OCI-LY3 (cell line): ENCODE measurements around the gene GRAP.

ENCODE experiments used
- H2AFZ ChIP-seq: fragments of 200-600, 300-600 bp; shearing (Covaris generic); 2 replicates; pipeline ENCODE4 v1.6.0; 2014; ENCODE audit warnings: antibody characterized with exemption, low read depth, low read length
- H3K27ac ChIP-seq: fragments of 200-600, 300-600 bp; sonication (generic); 2 replicates; pipeline ENCODE4 v1.5.1; 2014; ENCODE audit warnings: mild to moderate bottlenecking, low read length, moderate library complexity, mixed read lengths
- H3K27me3 ChIP-seq: fragments of 200-600, 300-600 bp; sonication (generic); 2 replicates; pipeline ENCODE4 v1.6.1; 2014; ENCODE audit warnings: low read depth, low read length, mixed read lengths
- H3K36me3 ChIP-seq: fragments of 200-600, 300-600 bp; sonication (generic); replicated peaks from 2 replicates; pipeline ENCODE3; 2014; ENCODE audit warnings: low read depth, low read length, mixed read lengths
- H3K4me1 ChIP-seq: fragments of 300-600, 200-600 bp; sonication (generic); 2 replicates; pipeline ENCODE4 v1.6.1; 2014; ENCODE audit warnings: low read length, mixed read lengths
- H3K4me2 ChIP-seq: fragments of 200-600, 300-600 bp; sonication (generic); 2 replicates; pipeline ENCODE4 v1.6.1; 2014; ENCODE audit warnings: low read length, mixed read lengths
- H3K4me3 ChIP-seq: fragments of 300-600, 200-600 bp; sonication (generic); 2 replicates; pipeline ENCODE4 v1.5.1; 2014; ENCODE audit warnings: antibody characterized with exemption, mild to moderate bottlenecking, low read length, moderate library complexity
- H3K79me2 ChIP-seq: fragments of 300-600, 200-600 bp; shearing (Covaris generic); 2 replicates; pipeline ENCODE4 v1.6.1; 2014; ENCODE audit warnings: mild to moderate bottlenecking, low read length, mixed read lengths
- H3K9ac ChIP-seq: fragments of 300-600, 200-600 bp; shearing (Covaris generic); 2 replicates; pipeline ENCODE4 v1.6.0; 2014; ENCODE audit warnings: mild to moderate bottlenecking, low read length, moderate library complexity
- H3K9me3 ChIP-seq: fragments of 200-600, 300-600 bp; shearing (Covaris generic); 2 replicates; pipeline ENCODE4 v1.6.1; 2014; ENCODE audit warnings: low read length, mixed read lengths; ENCODE audit not compliant: insufficient read depth
- H4K20me1 ChIP-seq: fragments of 200-600, 300-600 bp; sonication (generic); 2 replicates; pipeline ENCODE4 v1.6.1; 2016; ENCODE audit warnings: low read length, mixed read lengths; ENCODE audit not compliant: insufficient read depth
- EZH2phosphoT487 ChIP-seq: fragments of 200-600 bp; shearing (Covaris generic); IDR thresholded peaks from 2 replicates; pipeline ENCODE4 v1.6.1; 2018; ENCODE audit warnings: antibody characterized with exemption, mixed run types, low read depth
- TF ChIP-seq, protein P1 (sequence below): fragments of 200-600, 300-600 bp; sonication (generic); IDR thresholded peaks from 2 replicates; pipeline ENCODE4 v1.5.1; 2014; ENCODE audit warnings: antibody characterized with exemption, low read length, low read depth

GRAP gene

DNA sequence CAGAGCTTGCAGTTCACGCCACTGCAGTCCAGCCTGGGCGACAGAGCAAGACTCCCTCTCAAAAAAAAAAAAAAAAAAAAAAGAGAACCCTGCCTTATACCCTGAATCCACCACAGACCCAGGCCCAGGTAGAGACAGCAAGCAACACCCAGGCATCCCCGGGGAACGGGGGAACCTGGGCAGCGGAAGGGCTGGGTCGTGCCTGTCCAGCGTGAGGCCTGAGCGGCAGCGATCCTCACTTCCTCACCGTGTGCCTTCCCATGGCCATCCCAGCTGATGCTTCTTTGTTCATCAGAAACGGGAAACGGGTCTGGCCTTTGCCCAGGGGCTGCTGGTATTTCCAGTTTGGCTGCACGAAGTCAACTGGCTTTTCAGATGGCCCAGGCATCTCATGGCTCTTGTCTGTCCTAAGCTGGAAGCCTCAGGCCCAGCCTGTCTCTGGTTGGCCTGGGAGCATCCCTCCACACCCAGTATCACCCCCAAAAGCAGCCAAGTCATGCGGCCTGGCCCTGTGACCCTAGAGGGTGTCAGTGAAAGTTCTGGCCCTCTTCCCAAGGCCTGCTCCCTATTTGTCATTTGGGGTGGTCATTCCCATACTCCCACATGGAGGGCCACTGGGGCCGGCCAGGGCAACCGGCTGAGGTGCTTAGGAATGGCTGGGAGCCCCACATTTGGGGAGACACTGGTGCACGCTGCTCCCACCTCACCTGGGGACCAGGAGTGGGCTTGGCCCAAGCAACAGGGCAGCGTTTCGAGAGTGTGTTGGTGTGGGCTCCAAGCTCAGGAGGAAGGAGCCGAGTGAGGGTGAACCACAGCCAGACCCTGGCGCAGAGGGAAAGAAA, 62.3 kb downstream of the GRAP start:
- no peak overlapping the region for H3K9ac ChIP-seq
- H3K9me3 ChIP-seq, result no peaks in the 10 kb centered on the region
- no peak for TF ChIP-seq EZH2phosphoT487
- TF ChIP-seq, protein P1, sequence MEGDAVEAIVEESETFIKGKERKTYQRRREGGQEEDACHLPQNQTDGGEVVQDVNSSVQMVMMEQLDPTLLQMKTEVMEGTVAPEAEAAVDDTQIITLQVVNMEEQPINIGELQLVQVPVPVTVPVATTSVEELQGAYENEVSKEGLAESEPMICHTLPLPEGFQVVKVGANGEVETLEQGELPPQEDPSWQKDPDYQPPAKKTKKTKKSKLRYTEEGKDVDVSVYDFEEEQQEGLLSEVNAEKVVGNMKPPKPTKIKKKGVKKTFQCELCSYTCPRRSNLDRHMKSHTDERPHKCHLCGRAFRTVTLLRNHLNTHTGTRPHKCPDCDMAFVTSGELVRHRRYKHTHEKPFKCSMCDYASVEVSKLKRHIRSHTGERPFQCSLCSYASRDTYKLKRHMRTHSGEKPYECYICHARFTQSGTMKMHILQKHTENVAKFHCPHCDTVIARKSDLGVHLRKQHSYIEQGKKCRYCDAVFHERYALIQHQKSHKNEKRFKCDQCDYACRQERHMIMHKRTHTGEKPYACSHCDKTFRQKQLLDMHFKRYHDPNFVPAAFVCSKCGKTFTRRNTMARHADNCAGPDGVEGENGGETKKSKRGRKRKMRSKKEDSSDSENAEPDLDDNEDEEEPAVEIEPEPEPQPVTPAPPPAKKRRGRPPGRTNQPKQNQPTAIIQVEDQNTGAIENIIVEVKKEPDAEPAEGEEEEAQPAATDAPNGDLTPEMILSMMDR, result no peak

DNA sequence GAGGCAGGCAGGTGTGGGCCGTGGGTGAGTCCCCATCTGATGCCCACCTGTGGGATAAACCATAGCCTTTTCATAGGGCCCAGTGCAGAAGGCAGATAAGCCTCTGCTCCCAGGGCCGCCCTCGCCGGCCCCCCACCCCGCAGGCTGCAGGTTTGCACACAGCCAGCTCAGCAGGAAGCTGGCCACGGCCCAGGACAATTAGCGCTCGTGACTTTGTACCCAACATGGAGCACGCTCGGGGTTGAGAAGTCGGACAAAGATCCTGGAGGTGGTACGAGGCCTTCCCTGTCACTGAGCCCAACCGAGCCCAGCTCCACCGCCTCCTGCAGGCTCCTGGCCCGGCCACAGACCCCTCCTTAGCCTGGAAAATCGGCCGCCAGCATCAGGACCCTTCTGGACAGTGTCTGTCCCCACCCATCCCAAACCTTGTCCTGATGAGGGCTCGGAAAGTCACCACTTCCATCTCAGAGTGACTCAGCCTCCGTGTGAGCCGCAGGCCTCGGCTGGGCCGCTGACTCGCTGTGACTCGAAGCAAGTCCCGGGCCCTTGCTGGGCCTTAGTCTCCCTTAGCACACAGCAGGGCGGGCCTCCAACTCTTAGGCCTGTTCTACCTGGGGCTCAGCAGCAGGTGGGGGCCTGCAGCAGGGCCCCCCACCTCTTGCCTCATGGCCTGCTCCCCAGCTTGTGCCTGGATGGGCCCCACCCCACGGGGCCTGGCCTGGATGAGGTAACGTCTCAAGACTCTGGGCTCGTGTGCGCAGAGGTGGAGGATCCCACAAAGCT, 64.9 kb downstream of the GRAP start:
- Histone ChIP-seq H3K4me1 (no peaks in the 10 kb centered on the region), H3K79me2 (no peaks in the 10 kb centered on the region), H4K20me1 (no peaks in the 10 kb centered on the region), H3K4me2 (no peak overlapping the region), H3K27ac (no peak overlapping the region), H3K36me3 (no peaks in the 10 kb centered on the region), H3K4me3 (no peak overlapping the region), H2AFZ (no peak overlapping the region), H3K9me3 (no peaks in the 10 kb centered on the region), H3K9ac (no peak overlapping the region), H3K27me3 (no peaks in the 10 kb centered on the region)
- TF ChIP-seq, protein P1, result no peak
- TF ChIP-seq EZH2phosphoT487, result no peak

More for the DNA sequence above, 62.3 kb downstream of the GRAP start:
- H2AFZ ChIP-seq, result no peak overlapping the region
- no peaks in the 10 kb centered on the region for H3K79me2 ChIP-seq
- no peaks in the 10 kb centered on the region for H3K4me1 ChIP-seq
- H4K20me1 ChIP-seq, result no peaks in the 10 kb centered on the region
- no peaks in the 10 kb centered on the region for H3K36me3 ChIP-seq
- no peaks in the 10 kb centered on the region for H3K27me3 ChIP-seq
- no peak overlapping the region for H3K4me2 ChIP-seq
- H3K4me3 ChIP-seq, result no peak overlapping the region
- no peak overlapping the region for H3K27ac ChIP-seq

DNA sequence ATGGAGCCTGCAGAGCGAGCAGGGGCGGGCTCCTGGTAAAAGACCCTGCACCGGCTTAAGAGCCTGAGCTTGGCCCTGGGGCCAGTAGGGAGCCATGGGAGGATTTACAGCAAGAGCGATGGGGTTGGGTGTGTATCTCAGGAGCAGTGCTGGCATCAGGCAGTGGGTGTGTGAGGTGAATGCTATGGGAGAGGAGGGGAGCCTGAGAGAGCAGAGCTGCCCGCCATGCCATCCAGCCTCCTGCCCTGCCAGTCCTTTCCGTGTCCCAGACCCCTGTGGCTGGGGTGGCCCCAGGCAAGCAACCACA, 65.5 kb downstream of the GRAP start:
- Histone ChIP-seq H3K27ac (no peak overlapping the region), H2AFZ (no peak overlapping the region), H3K27me3 (no peaks in the 10 kb centered on the region), H3K4me1 (no peaks in the 10 kb centered on the region), H3K36me3 (no peaks in the 10 kb centered on the region), H4K20me1 (no peaks in the 10 kb centered on the region), H3K79me2 (no peaks in the 10 kb centered on the region), H3K4me3 (no peak overlapping the region), H3K9ac (no peak overlapping the region), H3K4me2 (no peak overlapping the region), H3K9me3 (no peaks in the 10 kb centered on the region)
- TF ChIP-seq, protein P1, result no peak
- no peak for TF ChIP-seq EZH2phosphoT487

DNA sequence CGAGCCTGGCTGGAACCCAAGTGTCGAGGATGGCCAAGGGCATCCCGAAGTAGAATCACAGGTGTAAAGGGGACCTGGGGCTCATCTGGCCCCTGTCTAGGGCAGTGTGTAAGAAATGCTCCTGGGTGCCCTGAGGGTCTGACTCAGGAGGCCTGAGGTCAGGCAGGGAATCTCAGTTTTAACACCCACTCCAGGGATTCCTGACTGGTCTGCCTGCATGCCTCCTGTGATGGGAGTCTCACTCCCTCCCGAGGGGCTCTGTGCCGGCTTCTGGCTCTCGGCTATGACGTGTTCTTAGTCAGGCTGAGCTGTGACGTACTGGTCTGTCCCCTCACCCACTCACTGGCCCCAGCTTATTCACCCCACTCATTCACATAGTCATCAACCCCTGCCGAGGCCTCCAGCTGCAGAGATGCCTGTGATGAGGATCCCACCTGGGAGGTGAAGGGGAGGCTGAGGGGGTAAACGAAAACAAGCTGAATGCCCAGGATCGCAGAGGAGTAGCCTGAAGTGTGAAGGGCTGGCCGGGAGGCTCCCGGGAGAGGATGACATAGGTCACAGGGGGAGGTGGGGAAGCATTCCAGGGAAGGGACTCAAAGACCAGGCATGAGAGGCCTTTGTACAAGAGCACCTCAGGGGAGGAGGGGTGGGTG, 65.9 kb downstream of the GRAP start:
- no peaks in the 10 kb centered on the region for H4K20me1 ChIP-seq
- no peaks in the 10 kb centered on the region for H3K36me3 ChIP-seq
- no peak overlapping the region for H3K27ac ChIP-seq
- no peak overlapping the region for H3K4me3 ChIP-seq
- no peaks in the 10 kb centered on the region for H3K79me2 ChIP-seq
- H3K27me3 ChIP-seq, result no peaks in the 10 kb centered on the region
- no peaks in the 10 kb centered on the region for H3K4me1 ChIP-seq
- no peak overlapping the region for H3K4me2 ChIP-seq
- H2AFZ ChIP-seq, result no peak overlapping the region
- H3K9me3 ChIP-seq, result no peaks in the 10 kb centered on the region
- H3K9ac ChIP-seq, result no peak overlapping the region
- TF ChIP-seq, protein P1, result no peak
- no peak for TF ChIP-seq EZH2phosphoT487
